ENCODE results near the gene ADGRL2.

Gene ADGRL2

GRCh38 chr1:81800695-81801650 is at the start of gene ADGRL2:
Gene ADGRL2 (plus strand): TSS chr1:81800934. CDS start chr1:81836985, 36,051 bp downstream.
- H3K4me1 Mint-ChIP-seq: peaks cover 31% of the 10 kb centered on the region
- H3K9me3 Mint-ChIP-seq: no peaks in the 10 kb centered on the region
- H3K4me3 Mint-ChIP-seq: peak within 1 kb of the TSS; percentile 96 to 97 (median 96)
- no peaks in the 10 kb centered on the region for H3K36me3 Mint-ChIP-seq (ENCODE audit: low read depth)
- no peaks in the 10 kb centered on the region for H3K27me3 Mint-ChIP-seq (ENCODE audit: low read depth)
- peak within 1 kb of the TSS; percentile 100 for H3K27ac Mint-ChIP-seq
- TF ChIP-seq CTCF (IDR thresholded peaks at IDR 0.05; ENCODE audit: unreplicated experiment in 3 of 3): no peak

GRCh38 chr1:81752840-81753239 is 47.9 kb upstream of the ADGRL2 start:
- TF ChIP-seq CTCF (IDR thresholded peaks at IDR 0.05; ENCODE audit: unreplicated experiment in 3 of 3): no peak
- Mint-ChIP-seq H3K36me3 (ENCODE audit: low read depth) (no peaks in the 10 kb centered on the region), H3K9me3 (no peaks in the 10 kb centered on the region), H3K27ac (no peak overlapping the region), H3K4me1 (peaks cover 5% of the 10 kb centered on the region), H3K4me3 (no peak overlapping the region), H3K27me3 (ENCODE audit: low read depth) (no peaks in the 10 kb centered on the region)

GRCh38 chr1:81754424-81754823 is 46.3 kb upstream of the ADGRL2 start:
- H3K27ac Mint-ChIP-seq: no peak overlapping the region
- no peaks in the 10 kb centered on the region for H3K36me3 Mint-ChIP-seq (ENCODE audit: low read depth)
- TF ChIP-seq CTCF (IDR thresholded peaks at IDR 0.05; ENCODE audit: unreplicated experiment in 3 of 3): no peak
- H3K27me3 Mint-ChIP-seq (ENCODE audit: low read depth): no peaks in the 10 kb centered on the region
- H3K4me1 Mint-ChIP-seq: peaks cover 16% of the 10 kb centered on the region
- no peak overlapping the region for H3K4me3 Mint-ChIP-seq
- H3K9me3 Mint-ChIP-seq: no peaks in the 10 kb centered on the region

- H3K36me3 Mint-ChIP-seq (ENCODE audit: low read depth): no peaks in the 10 kb centered on the region
- peak overlapping the region in 1 of 3 experiments; percentile 88 for H3K27ac Mint-ChIP-seq
- no peak overlapping the region for H3K4me3 Mint-ChIP-seq
- no peaks in the 10 kb centered on the region for H3K9me3 Mint-ChIP-seq
- no peak for TF ChIP-seq CTCF (IDR thresholded peaks at IDR 0.05; ENCODE audit: unreplicated experiment in 3 of 3)
- H3K27me3 Mint-ChIP-seq (ENCODE audit: low read depth): no peaks in the 10 kb centered on the region
- peaks cover 27% of the 10 kb centered on the region for H3K4me1 Mint-ChIP-seq
Measured at GRCh38 chr1:81756872-81757271, 43.9 kb upstream of the ADGRL2 start.

- Mint-ChIP-seq H3K27me3 (ENCODE audit: low read depth) (no peaks in the 10 kb centered on the region), H3K4me1 (peaks cover 27% of the 10 kb centered on the region), H3K4me3 (no peak overlapping the region), H3K9me3 (no peaks in the 10 kb centered on the region), H3K27ac (peak overlapping the region in 1 of 3 experiments; percentile 88), H3K36me3 (ENCODE audit: low read depth) (no peaks in the 10 kb centered on the region)
- no peak for TF ChIP-seq CTCF (IDR thresholded peaks at IDR 0.05; ENCODE audit: unreplicated experiment in 3 of 3)
Measured at GRCh38 chr1:81757398-81758020, 43.2 kb upstream of the ADGRL2 start.
